Endothelial cell of umbilical vein (primary cell): ENCODE data around the gene CAP2. TPM values are rescaled to one million over a fixed set of nuclear protein-coding genes. Genes with fewer than 3 reads are reported as not detected.

Experiments
- BruUV-seq: library from RNA; stranded (reverse); fragments of 400-500 nt; replicated peaks from 2 replicates; lab custom pipeline; 2021; lab: Mats Ljungman, UMichigan
- CTCF ChIA-PET: fragments of 300-600, 350-600 bp; sonication (Branson Sonifier 250); formaldehyde crosslinking; loops from one replicate; lab custom pipeline; 2021; ENCODE audit warnings: antibody characterized with exemption, inconsistent platforms; lab: Charles Lee
- POLR2A ChIA-PET: fragments of 300-600, 350-600 bp; sonication (Branson Sonifier 250); formaldehyde crosslinking; loops from one replicate; lab custom pipeline; 2021; ENCODE audit warnings: antibody characterized with exemption, inconsistent platforms; lab: Charles Lee
- DNase-seq: peaks from one replicate; pipeline ENCODE4 v3.0.0-alpha.2; 2011; ENCODE audit warnings: low read depth, low spot score
- FAIRE-seq: peaks from 2 replicates; lab custom pipeline; 2011; peaks lifted over from hg19 to GRCh38; lab: Jason Lieb, UNC
- H2AFZ ChIP-seq: 2 replicates; pipeline ENCODE4 v1.6.0; 2012; ENCODE audit warnings: low read depth, low read length, control low read depth, inconsistent platforms
- H3K27ac ChIP-seq: 2 replicates; pipeline ENCODE4 v1.5.1; 2011; ENCODE audit warnings: low read depth, mild to moderate bottlenecking, control low read depth, low read length, moderate library complexity; ENCODE audit not compliant: insufficient read depth
- H3K27me3 ChIP-seq, 2 experiments: 2 replicates each; pipeline versions ENCODE4 v1.6.0 to v1.6.1; 2011; ENCODE audit warnings: low read length in 2 of 2, mixed read lengths in 1 of 2; ENCODE audit not compliant: control insufficient read depth in 2 of 2, insufficient read depth in 2 of 2
- H3K36me3 ChIP-seq, 2 experiments: 2 replicates in 1 of 2; 3 replicates in 1 of 2; pipeline ENCODE4 v1.5.1; 2011; ENCODE audit warnings: low read length in 2 of 2, mild to moderate bottlenecking in 1 of 2, moderate library complexity in 1 of 2; ENCODE audit not compliant: control insufficient read depth in 2 of 2, insufficient read depth in 2 of 2; ENCODE audit errors: extremely low read depth in 1 of 2
- H3K4me1 ChIP-seq: 3 replicates; pipeline ENCODE4 v1.5.1; 2011; ENCODE audit warnings: mild to moderate bottlenecking, low read length; ENCODE audit not compliant: control insufficient read depth, insufficient read depth; ENCODE audit errors: extremely low read depth
- H3K4me2 ChIP-seq: 2 replicates; pipeline ENCODE4 v1.6.1; 2011; ENCODE audit warnings: low read length, control low read depth, mixed read lengths; ENCODE audit not compliant: insufficient read depth
- H3K4me3 ChIP-seq, 3 experiments: fragments of 200-600 bp in 1 of 3; sonication (generic), shearing (Covaris generic) in 1 of 3; replicated peaks in 1 of 3; 2 replicates each; pipeline ENCODE4 v1.5.1; 2011 to 2016; ENCODE audit warnings: control low read depth in 3 of 3, low read length in 3 of 3, mild to moderate bottlenecking in 2 of 3, inconsistent platforms in 1 of 3, low read depth in 1 of 3, moderate library complexity in 1 of 3; ENCODE audit not compliant: insufficient read depth in 1 of 3
- H3K79me2 ChIP-seq: 2 replicates; pipeline ENCODE4 v1.6.0; 2012; ENCODE audit warnings: low read length, inconsistent platforms; ENCODE audit not compliant: control insufficient read depth, insufficient read depth
- H3K9ac ChIP-seq: replicated peaks from 2 replicates; pipeline ENCODE3; 2011; ENCODE audit warnings: low read length, control low read depth; ENCODE audit not compliant: insufficient read depth; ENCODE audit errors: extremely low read depth
- H3K9me1 ChIP-seq: replicated peaks from 3 replicates; pipeline ENCODE4 v1.6.0; 2011; ENCODE audit warnings: mild to moderate bottlenecking, low read length; ENCODE audit not compliant: control insufficient read depth, insufficient read depth; ENCODE audit errors: extremely low read depth
- H3K9me3 ChIP-seq: replicated peaks from 2 replicates; pipeline ENCODE4 v1.5.1; 2012; ENCODE audit warnings: low read length, inconsistent platforms; ENCODE audit not compliant: control insufficient read depth, insufficient read depth
- H4K20me1 ChIP-seq: replicated peaks from 2 replicates; pipeline ENCODE3; 2011; ENCODE audit warnings: mild to moderate bottlenecking, low read length; ENCODE audit not compliant: control insufficient read depth, insufficient read depth; ENCODE audit errors: extremely low read depth
- CTCF ChIP-seq, 2 donors: IDR thresholded peaks; 1 replicate in 1 of 2; 2 replicates in 1 of 2; pipeline ENCODE4 v1.5.1; 2011; ENCODE audit warnings: low read length in 2 of 2, mild to moderate bottlenecking in 2 of 2, moderate library complexity in 2 of 2, control low read depth in 1 of 2, inconsistent platforms in 1 of 2, low read depth in 1 of 2; ENCODE audit not compliant: insufficient read depth in 1 of 2; ENCODE audit errors: extremely low read depth in 1 of 2
- EZH2 ChIP-seq: IDR thresholded peaks from 2 replicates; pipeline ENCODE4 v1.6.1; 2012; ENCODE audit warnings: borderline replicate concordance, low read depth, mild to moderate bottlenecking, moderate library complexity, low read length, inconsistent platforms; ENCODE audit not compliant: severe bottlenecking
- FOS ChIP-seq: IDR thresholded peaks from 2 replicates; pipeline ENCODE4 v1.6.1; 2011; ENCODE audit warnings: mild to moderate bottlenecking, low read length, moderate library complexity, borderline replicate concordance; ENCODE audit not compliant: insufficient read depth
- GATA2 ChIP-seq: IDR thresholded peaks from 2 replicates; pipeline ENCODE4 v1.7.0; 2011; ENCODE audit warnings: low read depth, mild to moderate bottlenecking, moderate library complexity, mixed read lengths, low read length; ENCODE audit not compliant: insufficient read length, insufficient read depth
- JUN ChIP-seq: IDR thresholded peaks from 2 replicates; pipeline ENCODE4 v1.6.1; 2011; ENCODE audit warnings: borderline replicate concordance, low read depth; ENCODE audit not compliant: insufficient read length, insufficient read depth
- MAX ChIP-seq: IDR thresholded peaks from 2 replicates; pipeline ENCODE4 v1.6.1; 2011; ENCODE audit not compliant: insufficient read depth, insufficient read length
- MYC ChIP-seq: IDR thresholded peaks from one replicate; pipeline ENCODE4 v1.6.1; 2011; ENCODE audit warnings: mild to moderate bottlenecking, low read depth, low read length
- POLR2A ChIP-seq: IDR thresholded peaks from 2 replicates; pipeline ENCODE4 v1.6.1; 2012; ENCODE audit warnings: low read depth, mild to moderate bottlenecking, control low read depth, low read length
- POLR2AphosphoS5 ChIP-seq: IDR thresholded peaks from 2 replicates; pipeline ENCODE4 v1.6.1; 2012; ENCODE audit warnings: low read depth, mild to moderate bottlenecking, control low read depth, low read length, moderate library complexity; ENCODE audit not compliant: insufficient read depth
- dilution Hi-C: fragments of 300-500 bp; cut with MboI; formaldehyde crosslinking; loops from one replicate; pipeline ENCODE4 v1.15.0; 2019; ENCODE audit warnings: low sequenced_read_pairs; ENCODE audit not compliant: extremely low pct_ligation_motif_present
- intact Hi-C: fragments of 100-400 bp; cut with micrococcal nuclease; formaldehyde crosslinking; loops from one replicate; pipeline ENCODE4 v1.10.0; 2022
- polyA plus RNA-seq, 4 experiments: library from polyadenylated mRNA; depleted of rRNA in 3 of 4; stranded (reverse) in 3 of 4; unstranded in 1 of 4; fragments of >200 nt; gene quantifications; 2 replicates each; pipeline versions ENCODE4 v1.2.1 to v1.2.3, GENCODE V29; 2011 to 2012; ENCODE audit warnings: missing spikeins in 1 of 4
- total RNA-seq: library from RNA; stranded (reverse); gene quantifications from 2 replicates; pipeline ENCODE4 v1.2.3, GENCODE V29; 2021

The CAP2 gene
- total and polyA plus RNA-seq, 2 donors (not counting 3 experiments of a cell fraction or from before 2014, with no cell fraction given), result 12.2 to 21.3 TPM

- Histone ChIP-seq H3K4me3 (no peak overlapping the region), H3K79me2 (no peaks in the 10 kb centered on the region), H3K4me1 (peaks cover 19% of the 10 kb centered on the region), H2AFZ (no peak overlapping the region), H3K9me1 (no peaks in the 10 kb centered on the region), H3K36me3 (no peaks in the 10 kb centered on the region), H3K9me3 (no peaks in the 10 kb centered on the region), H3K27me3 (no peaks in the 10 kb centered on the region), H3K9ac (no peak overlapping the region), H4K20me1 (no peaks in the 10 kb centered on the region), H3K4me2 (no peak overlapping the region), H3K27ac (no peak overlapping the region)
- CTCF ChIA-PET, result interaction anchor here (1.0 to 2.0 kb wide), 3 partner anchors 9 to 83 kb away, joined by 3 to 7 read pairs (median 5); no protein-coding TSS in a partner anchor
- DNase-seq (no peak), FAIRE-seq (no peak)
- intact Hi-C loops (no loop called here), dilution Hi-C loops (no loop called here)
- POLR2A ChIA-PET, result no interaction called here
- BruUV-seq, result no TSS peak
- TF ChIP-seq JUN (no peak), MYC (no peak), GATA2 (no peak), POLR2AphosphoS5 (no peak), POLR2A (no peak), MAX (no peak), EZH2 (no peak), FOS (no peak), CTCF (IDR thresholded peaks at IDR 0.05; ENCODE audit: extremely low read depth in 1 of 2, insufficient read depth in 1 of 2, low read depth in 1 of 2, low read length in 2 of 2) (no peak)
Observed at GRCh38 chr6:17501442-17501841, 108.0 kb downstream of the CAP2 start.
